ENCODE data around the gene FNDC10. TPM values are rescaled to one million over a fixed set of nuclear protein-coding genes. Genes with fewer than 3 reads are reported as not detected.
"Not testable (repeated sequence)": the region's sequence is repeated elsewhere in the genome, so short reads cannot be mapped to it uniquely, and the experiment has no call there.

The FNDC10 gene
- total and polyA plus RNA-seq, 2 donors (not counting 3 experiments of a cell fraction or from before 2014, with no cell fraction given) = 1.5 to 2.3 TPM

DNA sequence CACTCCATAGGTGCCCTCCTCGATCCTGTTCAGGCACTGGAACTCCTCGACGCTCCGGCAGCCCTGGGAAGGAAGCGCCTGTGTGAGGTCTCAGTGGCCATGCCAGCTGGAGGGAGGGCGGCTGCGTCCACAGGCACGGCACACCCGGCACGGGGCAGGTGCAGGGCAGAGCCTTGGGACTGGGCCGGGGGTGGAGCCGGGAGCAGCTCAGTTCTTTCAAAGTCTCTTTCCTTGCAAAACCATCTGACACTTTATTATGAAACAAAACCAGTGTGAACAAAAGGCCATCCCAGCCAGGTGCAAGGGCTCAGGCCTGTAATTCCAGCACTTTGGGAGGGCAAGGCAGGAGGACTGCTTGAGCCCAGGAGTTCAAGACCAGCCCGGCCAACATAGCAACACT lies 38.6 kb upstream of the FNDC10 start:
- H3K4me2 ChIP-seq (ENCODE audit: insufficient read depth, low read length); H3K4me1 ChIP-seq (ENCODE audit: control insufficient read depth, extremely low read depth, insufficient read depth, low read length); H2AFZ ChIP-seq (ENCODE audit: low read depth, low read length); H3K27me3 ChIP-seq (ENCODE audit: control insufficient read depth in 2 of 2, insufficient read depth in 2 of 2, low read length in 2 of 2); H3K4me3 ChIP-seq (replicated peaks in 1 of 3; ENCODE audit: insufficient read depth in 1 of 3, low read depth in 1 of 3, low read length in 3 of 3); POLR2A ChIA-PET; H3K79me2 ChIP-seq (ENCODE audit: control insufficient read depth, insufficient read depth, low read length); H3K36me3 ChIP-seq (ENCODE audit: control insufficient read depth in 2 of 2, extremely low read depth in 1 of 2, insufficient read depth in 2 of 2, low read length in 2 of 2); DNase-seq (ENCODE audit: low read depth, low spot score); FAIRE-seq; intact Hi-C loops (cut with micrococcal nuclease); H3K9me1 ChIP-seq (replicated peaks; ENCODE audit: control insufficient read depth, extremely low read depth, insufficient read depth, low read length); H3K9me3 ChIP-seq (replicated peaks; ENCODE audit: control insufficient read depth, insufficient read depth, low read length); H3K9ac ChIP-seq (replicated peaks; ENCODE audit: extremely low read depth, insufficient read depth, low read length); BruUV-seq (replicated peaks); dilution Hi-C loops (cut with MboI; ENCODE audit: extremely low pct_ligation_motif_present, low sequenced_read_pairs); H3K27ac ChIP-seq (ENCODE audit: insufficient read depth, low read depth, low read length); H4K20me1 ChIP-seq (replicated peaks; ENCODE audit: control insufficient read depth, extremely low read depth, insufficient read depth, low read length); CTCF ChIA-PET: not testable (repeated sequence)

DNA sequence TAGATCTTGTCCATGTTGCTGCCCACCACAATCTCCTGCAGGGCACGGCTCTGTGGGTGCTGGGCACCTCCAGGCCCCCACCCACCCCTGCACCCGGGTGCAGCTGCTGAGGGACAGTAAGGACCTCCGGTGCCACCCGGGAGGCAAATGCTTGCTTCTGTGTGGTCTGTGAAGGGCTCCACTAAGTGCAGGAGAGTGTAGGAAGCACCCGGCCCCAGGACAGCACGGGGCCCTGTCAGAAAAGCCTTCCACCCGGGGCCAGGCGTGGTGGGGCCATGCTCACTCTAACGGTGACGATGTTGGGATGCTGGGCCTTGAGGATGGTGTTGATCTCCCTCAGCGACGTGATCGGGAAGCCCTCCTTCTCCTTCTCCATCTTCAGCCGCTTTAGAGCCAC lies 37.5 kb upstream of the FNDC10 start:
- H3K9ac ChIP-seq (replicated peaks; ENCODE audit: extremely low read depth, insufficient read depth, low read length); CTCF ChIA-PET; DNase-seq (ENCODE audit: low read depth, low spot score); H3K4me1 ChIP-seq (ENCODE audit: control insufficient read depth, extremely low read depth, insufficient read depth, low read length); BruUV-seq (replicated peaks); H4K20me1 ChIP-seq (replicated peaks; ENCODE audit: control insufficient read depth, extremely low read depth, insufficient read depth, low read length); H3K79me2 ChIP-seq (ENCODE audit: control insufficient read depth, insufficient read depth, low read length); H3K9me3 ChIP-seq (replicated peaks; ENCODE audit: control insufficient read depth, insufficient read depth, low read length); H3K4me2 ChIP-seq (ENCODE audit: insufficient read depth, low read length); intact Hi-C loops (cut with micrococcal nuclease); H3K4me3 ChIP-seq (replicated peaks in 1 of 3; ENCODE audit: insufficient read depth in 1 of 3, low read depth in 1 of 3, low read length in 3 of 3); H3K27ac ChIP-seq (ENCODE audit: insufficient read depth, low read depth, low read length); H2AFZ ChIP-seq (ENCODE audit: low read depth, low read length); dilution Hi-C loops (cut with MboI; ENCODE audit: extremely low pct_ligation_motif_present, low sequenced_read_pairs); FAIRE-seq; H3K27me3 ChIP-seq (ENCODE audit: control insufficient read depth in 2 of 2, insufficient read depth in 2 of 2, low read length in 2 of 2); H3K36me3 ChIP-seq (ENCODE audit: control insufficient read depth in 2 of 2, extremely low read depth in 1 of 2, insufficient read depth in 2 of 2, low read length in 2 of 2); H3K9me1 ChIP-seq (replicated peaks; ENCODE audit: control insufficient read depth, extremely low read depth, insufficient read depth, low read length); POLR2A ChIA-PET: not testable (repeated sequence)

DNA sequence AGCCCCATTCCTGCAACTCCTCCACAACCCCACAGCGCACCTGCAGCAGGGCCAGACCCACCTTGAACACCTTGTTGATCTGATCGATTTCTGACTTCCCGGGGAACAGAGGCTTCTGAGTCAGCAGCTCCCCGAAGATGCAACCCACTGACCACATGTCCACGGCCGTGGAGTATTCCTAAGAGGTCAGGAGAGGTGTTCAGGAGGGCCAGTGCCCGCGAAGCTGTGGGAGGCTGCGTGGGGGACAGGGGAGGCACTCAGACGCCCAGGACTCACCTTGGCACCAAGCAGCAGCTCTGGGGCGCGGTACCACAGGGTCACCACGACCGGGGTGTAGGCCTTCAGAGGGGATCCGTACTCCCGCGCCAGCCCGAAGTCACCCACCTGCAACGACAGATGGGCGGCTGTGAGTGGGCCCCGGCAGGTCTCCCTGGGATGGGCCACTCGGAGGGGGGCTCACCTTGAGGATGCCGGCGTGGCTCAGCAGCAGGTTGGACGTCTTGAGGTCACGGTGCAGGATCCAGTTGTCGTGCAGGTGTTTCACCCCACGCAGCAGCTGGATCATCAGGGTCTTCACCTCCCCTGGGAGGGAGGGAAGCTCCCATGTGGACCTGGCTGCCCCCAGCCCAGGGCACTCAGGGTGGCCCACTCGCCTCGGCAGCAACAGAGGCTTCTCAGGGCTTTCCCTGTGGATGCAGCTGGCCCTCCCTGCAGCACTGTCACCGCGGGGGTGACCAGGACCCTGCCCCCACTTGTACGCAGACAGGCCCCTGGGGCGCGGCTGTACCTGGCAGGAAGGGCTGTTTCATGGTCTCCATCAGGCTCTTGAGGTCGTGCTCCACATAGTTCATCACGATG lies 36.9 kb upstream of the FNDC10 start:
- H3K4me2 ChIP-seq (ENCODE audit: insufficient read depth, low read length); H3K36me3 ChIP-seq (ENCODE audit: control insufficient read depth in 2 of 2, extremely low read depth in 1 of 2, insufficient read depth in 2 of 2, low read length in 2 of 2); H3K79me2 ChIP-seq (ENCODE audit: control insufficient read depth, insufficient read depth, low read length); H3K27ac ChIP-seq (ENCODE audit: insufficient read depth, low read depth, low read length); FAIRE-seq; H3K4me3 ChIP-seq (replicated peaks in 1 of 3; ENCODE audit: insufficient read depth in 1 of 3, low read depth in 1 of 3, low read length in 3 of 3); H3K9ac ChIP-seq (replicated peaks; ENCODE audit: extremely low read depth, insufficient read depth, low read length); H3K9me1 ChIP-seq (replicated peaks; ENCODE audit: control insufficient read depth, extremely low read depth, insufficient read depth, low read length); POLR2A ChIA-PET; CTCF ChIA-PET; H3K9me3 ChIP-seq (replicated peaks; ENCODE audit: control insufficient read depth, insufficient read depth, low read length); dilution Hi-C loops (cut with MboI; ENCODE audit: extremely low pct_ligation_motif_present, low sequenced_read_pairs); H2AFZ ChIP-seq (ENCODE audit: low read depth, low read length); H3K27me3 ChIP-seq (ENCODE audit: control insufficient read depth in 2 of 2, insufficient read depth in 2 of 2, low read length in 2 of 2); intact Hi-C loops (cut with micrococcal nuclease); DNase-seq (ENCODE audit: low read depth, low spot score); H4K20me1 ChIP-seq (replicated peaks; ENCODE audit: control insufficient read depth, extremely low read depth, insufficient read depth, low read length); H3K4me1 ChIP-seq (ENCODE audit: control insufficient read depth, extremely low read depth, insufficient read depth, low read length); BruUV-seq (replicated peaks): not testable (repeated sequence)

DNA sequence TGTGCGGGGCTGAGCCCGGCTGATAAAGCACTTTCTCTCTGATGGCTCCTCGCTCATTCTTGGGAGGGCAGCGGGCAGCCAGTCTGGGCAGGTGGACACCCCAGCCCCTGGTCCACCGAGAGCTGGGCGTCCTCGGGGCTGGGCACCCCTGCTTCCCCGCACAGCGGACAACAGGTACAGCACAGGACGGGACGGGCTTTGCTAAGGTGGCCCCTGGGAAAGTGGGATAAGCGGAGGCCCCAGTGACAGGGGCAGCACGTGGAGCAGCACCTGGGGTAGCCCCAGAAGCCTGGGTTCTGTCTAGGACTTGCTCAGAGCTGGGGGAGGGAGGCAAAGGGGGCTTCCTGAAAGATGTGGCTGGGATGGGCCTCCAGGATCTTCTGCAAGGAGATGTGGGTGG lies 34.7 kb upstream of the FNDC10 start:
- H3K9ac ChIP-seq (replicated peaks; ENCODE audit: extremely low read depth, insufficient read depth, low read length); H3K36me3 ChIP-seq (ENCODE audit: control insufficient read depth in 2 of 2, extremely low read depth in 1 of 2, insufficient read depth in 2 of 2, low read length in 2 of 2); dilution Hi-C loops (cut with MboI; ENCODE audit: extremely low pct_ligation_motif_present, low sequenced_read_pairs); BruUV-seq (replicated peaks); POLR2A ChIA-PET; H4K20me1 ChIP-seq (replicated peaks; ENCODE audit: control insufficient read depth, extremely low read depth, insufficient read depth, low read length); H2AFZ ChIP-seq (ENCODE audit: low read depth, low read length); H3K4me2 ChIP-seq (ENCODE audit: insufficient read depth, low read length); H3K4me3 ChIP-seq (replicated peaks in 1 of 3; ENCODE audit: insufficient read depth in 1 of 3, low read depth in 1 of 3, low read length in 3 of 3); H3K4me1 ChIP-seq (ENCODE audit: control insufficient read depth, extremely low read depth, insufficient read depth, low read length); H3K9me1 ChIP-seq (replicated peaks; ENCODE audit: control insufficient read depth, extremely low read depth, insufficient read depth, low read length); intact Hi-C loops (cut with micrococcal nuclease); H3K27ac ChIP-seq (ENCODE audit: insufficient read depth, low read depth, low read length); H3K79me2 ChIP-seq (ENCODE audit: control insufficient read depth, insufficient read depth, low read length); DNase-seq (ENCODE audit: low read depth, low spot score); FAIRE-seq; H3K9me3 ChIP-seq (replicated peaks; ENCODE audit: control insufficient read depth, insufficient read depth, low read length); CTCF ChIA-PET: not testable (repeated sequence)
- peaks cover 3 to 19% of the 10 kb centered on the region in 2 experiments for H3K27me3 ChIP-seq (ENCODE audit: control insufficient read depth in 2 of 2, insufficient read depth in 2 of 2, low read length in 2 of 2)

Measured in endothelial cell of umbilical vein (primary cell).